Measurements from ENCODE around the gene MLF2. TPM values are rescaled to one million over a fixed set of nuclear protein-coding genes. Genes with fewer than 3 reads are reported as not detected.

The MLF2 gene, protein sequence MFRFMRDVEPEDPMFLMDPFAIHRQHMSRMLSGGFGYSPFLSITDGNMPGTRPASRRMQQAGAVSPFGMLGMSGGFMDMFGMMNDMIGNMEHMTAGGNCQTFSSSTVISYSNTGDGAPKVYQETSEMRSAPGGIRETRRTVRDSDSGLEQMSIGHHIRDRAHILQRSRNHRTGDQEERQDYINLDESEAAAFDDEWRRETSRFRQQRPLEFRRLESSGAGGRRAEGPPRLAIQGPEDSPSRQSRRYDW
- polyA plus RNA-seq: 152 TPM

DNA sequence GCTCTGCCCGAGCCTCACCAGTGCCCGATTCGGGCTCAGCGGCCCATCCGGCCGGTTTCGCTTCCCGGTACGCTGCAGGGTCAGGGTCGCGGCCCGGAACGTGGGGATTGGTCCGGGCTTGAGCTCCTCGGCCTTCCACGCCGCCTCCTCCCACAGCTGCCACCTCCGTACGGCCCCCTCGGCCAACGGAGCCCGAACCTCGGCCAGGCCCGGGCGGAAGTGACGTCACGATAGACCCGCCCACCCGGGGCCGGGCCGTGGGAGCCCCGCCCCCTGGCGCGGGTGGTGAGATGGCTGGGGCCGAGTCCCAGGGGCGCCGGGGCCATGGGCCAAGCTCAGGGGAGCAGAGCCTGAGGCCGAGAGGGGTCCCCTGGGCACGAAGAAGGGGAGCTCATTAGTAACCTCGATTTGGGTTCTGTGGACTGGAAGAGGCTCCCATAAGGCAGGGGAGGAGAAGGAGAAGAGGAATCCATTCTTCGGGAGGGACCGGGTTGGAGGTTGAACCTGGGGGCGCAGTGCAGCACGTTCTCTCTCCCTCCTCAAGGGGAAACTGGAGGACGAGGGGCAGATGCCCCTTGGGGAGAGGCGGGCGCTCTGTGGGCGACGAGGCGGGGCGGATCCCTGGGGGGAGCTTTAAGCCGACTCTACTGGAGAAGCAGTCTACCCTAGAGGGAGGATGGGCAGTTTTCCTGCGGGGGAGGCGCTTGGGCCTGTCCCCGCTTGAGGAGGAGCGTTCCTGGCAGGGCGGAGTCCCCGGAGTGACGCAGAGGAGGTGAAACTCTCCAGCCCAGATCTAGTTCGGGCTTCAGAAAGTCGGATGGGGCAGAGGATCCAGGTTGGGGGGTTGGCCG is at the start of gene MLF2:
TSS of gene MLF2 (minus strand) at position 221 of the 851 bp plus-strand sequence. CDS start 807 bp downstream, outside the sequence.
- no peaks in the 10 kb centered on the region for H3K9me3 Mint-ChIP-seq
- H3K27me3 Mint-ChIP-seq: peaks cover 1% of the 10 kb centered on the region
- peak within 1 kb of the TSS; percentile 93 to 99 (median 98) for H3K4me3 Mint-ChIP-seq
- H3K36me3 Mint-ChIP-seq: peaks cover 2% of the 10 kb centered on the region
- H3K4me1 Mint-ChIP-seq: peaks cover 7 to 18% (median 12%) of the 10 kb centered on the region in 3 donors
- peak within 1 kb of the TSS; percentile 99 for H3K27ac Mint-ChIP-seq

DNA sequence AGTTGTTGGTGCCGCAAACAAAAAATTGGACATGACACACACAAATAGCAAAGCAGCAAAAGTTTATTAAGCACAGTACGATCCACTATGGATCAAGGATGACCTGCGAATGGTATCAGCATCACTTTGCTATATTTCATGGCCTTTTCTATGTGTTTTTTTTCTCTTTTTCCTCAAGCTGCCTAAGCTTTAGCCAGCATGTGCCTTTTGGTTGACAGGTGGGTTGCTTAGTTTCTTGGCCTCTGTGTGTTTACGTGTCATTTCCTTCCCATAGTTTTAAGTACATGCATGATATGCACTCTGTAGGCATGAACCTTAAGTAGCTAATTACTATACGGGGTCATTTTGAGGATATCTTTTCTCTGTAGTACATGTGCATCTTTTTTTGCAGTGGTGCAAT is 46.2 kb upstream of the MLF2 start:
- Mint-ChIP-seq H3K27ac (no peak overlapping the region), H3K4me3 (no peak overlapping the region), H3K9me3 (peaks cover 0 to 1% (median 0%) of the 10 kb centered on the region in 3 donors), H3K36me3 (peaks cover 1% of the 10 kb centered on the region), H3K27me3 (peaks cover 17% of the 10 kb centered on the region), H3K4me1 (no peaks in the 10 kb centered on the region)

DNA sequence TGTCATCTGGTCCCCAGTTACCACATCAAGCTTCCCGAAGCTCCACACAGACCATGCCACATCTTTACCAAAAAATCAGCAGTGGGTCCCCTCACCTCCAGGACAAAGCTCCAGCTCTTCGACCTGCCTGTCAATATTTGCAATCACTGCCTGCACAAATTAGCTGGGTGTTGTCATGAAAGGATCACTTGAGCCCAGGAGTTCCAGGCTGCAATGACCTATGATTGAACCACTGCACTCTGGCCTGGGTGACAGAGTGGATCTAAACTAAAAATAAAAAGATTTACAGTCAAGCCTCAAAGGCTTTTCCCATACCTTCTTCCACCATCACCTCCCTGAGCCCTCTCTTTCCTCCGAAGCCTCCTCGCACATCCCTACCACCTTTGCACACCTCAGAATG is 43.6 kb upstream of the MLF2 start:
- Mint-ChIP-seq H3K27ac (peak overlapping the region in 1 of 3 donors; percentile 47), H3K4me1 (peaks cover 8 to 10% (median 9%) of the 10 kb centered on the region in 3 donors), H3K9me3 (no peaks in the 10 kb centered on the region), H3K36me3 (no peaks in the 10 kb centered on the region), H3K4me3 (no peak overlapping the region), H3K27me3 (peaks cover 29% of the 10 kb centered on the region)

DNA sequence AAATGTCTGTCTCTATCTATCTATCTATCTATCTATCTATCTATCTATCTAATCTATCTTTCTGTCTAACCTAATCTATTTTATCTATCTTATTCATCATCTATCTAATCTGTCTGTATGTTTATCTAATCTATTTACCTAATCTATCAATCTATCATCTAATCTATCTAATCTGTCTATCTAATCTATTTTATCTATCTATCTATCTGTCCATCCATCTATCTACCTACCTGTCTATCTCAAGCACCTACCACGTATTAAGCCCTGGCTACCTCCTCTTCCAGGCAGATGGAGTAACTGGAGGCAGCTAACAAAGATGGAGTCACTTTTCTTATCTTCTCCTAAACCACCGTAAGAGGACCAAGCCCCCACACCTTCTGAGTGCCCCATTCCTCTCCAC is 42.1 kb upstream of the MLF2 start:
- H3K36me3 Mint-ChIP-seq: no peaks in the 10 kb centered on the region
- no peaks in the 10 kb centered on the region for H3K9me3 Mint-ChIP-seq
- H3K27ac Mint-ChIP-seq: no peak overlapping the region
- no peak overlapping the region for H3K4me3 Mint-ChIP-seq
- peaks cover 8 to 10% (median 9%) of the 10 kb centered on the region in 3 donors for H3K4me1 Mint-ChIP-seq
- H3K27me3 Mint-ChIP-seq: peaks cover 28% of the 10 kb centered on the region

DNA sequence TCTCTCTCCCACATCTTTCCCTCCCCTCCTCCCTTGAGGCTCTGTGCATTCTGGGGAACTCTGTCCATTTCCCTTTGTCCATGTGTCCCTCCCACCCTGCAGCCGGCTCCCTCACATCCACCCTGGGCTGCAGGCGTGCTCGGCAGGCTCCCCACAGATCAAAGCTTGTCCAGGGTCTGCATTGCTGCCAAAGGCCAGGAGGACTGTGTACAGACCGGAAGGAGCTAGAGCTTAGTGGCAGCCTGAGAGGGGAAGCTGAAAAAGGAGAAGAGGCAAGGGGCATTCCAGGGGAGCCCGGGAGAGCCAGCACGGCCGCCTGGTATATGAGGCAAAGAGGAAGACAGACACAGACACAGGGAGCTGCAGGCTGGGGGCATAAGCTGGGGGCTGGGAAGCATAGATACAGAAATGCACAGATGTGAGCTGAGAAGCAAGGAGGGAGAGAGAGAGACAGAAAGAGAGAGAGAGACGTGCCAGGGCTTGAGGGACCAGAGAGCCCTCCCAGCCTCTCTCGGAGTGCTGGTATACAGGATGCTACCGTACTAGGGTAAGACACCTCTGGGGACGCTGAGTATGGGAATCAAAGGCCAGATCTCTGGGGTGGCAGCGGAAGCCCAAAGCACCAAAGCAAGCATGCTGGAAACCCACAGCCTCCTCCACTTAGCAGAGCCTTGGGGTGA is 39.7 kb upstream of the MLF2 start:
- Mint-ChIP-seq H3K27me3 (peaks cover 20% of the 10 kb centered on the region), H3K36me3 (no peaks in the 10 kb centered on the region), H3K4me1 (peaks cover 8 to 10% (median 9%) of the 10 kb centered on the region in 3 donors), H3K9me3 (no peaks in the 10 kb centered on the region), H3K4me3 (peak overlapping the region in 3 of 4 donors; percentile 1 to 91 (median 71)), H3K27ac (peak overlapping the region in 1 of 3 donors; percentile 21)

DNA sequence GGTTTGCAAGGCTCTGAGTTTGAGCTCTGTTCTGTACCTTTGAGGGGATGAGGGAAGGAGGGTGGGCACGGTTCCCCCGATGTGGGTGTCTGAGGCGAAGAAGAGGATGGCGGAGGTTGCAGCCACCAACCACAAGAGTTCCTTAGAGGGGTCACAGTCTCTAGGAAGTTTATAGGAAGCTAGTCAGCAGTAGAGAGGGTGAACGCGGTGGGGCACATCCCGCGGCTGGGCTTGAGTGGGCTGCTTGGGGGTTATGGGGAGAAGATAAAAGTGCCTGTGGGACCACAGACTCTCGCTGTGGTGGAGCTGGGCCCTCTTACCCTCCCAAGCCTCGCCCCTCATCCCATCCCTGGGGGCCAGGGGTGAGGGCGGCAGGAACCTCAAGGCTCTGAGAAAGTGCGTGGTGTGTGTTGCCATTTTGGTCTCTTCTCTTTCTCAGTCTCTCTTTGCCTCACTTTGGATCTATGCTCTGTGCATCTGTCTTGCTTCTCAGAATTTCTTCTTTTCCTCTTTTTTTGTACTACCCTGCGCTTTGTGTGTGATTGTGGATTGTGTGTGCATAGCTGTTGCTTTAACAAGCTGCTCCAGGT is 39.1 kb upstream of the MLF2 start:
- H3K9me3 Mint-ChIP-seq: no peaks in the 10 kb centered on the region
- H3K27ac Mint-ChIP-seq: peak overlapping the region in 1 of 3 donors; percentile 21
- H3K36me3 Mint-ChIP-seq: no peaks in the 10 kb centered on the region
- H3K4me1 Mint-ChIP-seq: peaks cover 8 to 10% (median 9%) of the 10 kb centered on the region in 3 donors
- peaks cover 20% of the 10 kb centered on the region for H3K27me3 Mint-ChIP-seq
- peak overlapping the region in 3 of 4 donors; percentile 36 to 91 (median 41) for H3K4me3 Mint-ChIP-seq

DNA sequence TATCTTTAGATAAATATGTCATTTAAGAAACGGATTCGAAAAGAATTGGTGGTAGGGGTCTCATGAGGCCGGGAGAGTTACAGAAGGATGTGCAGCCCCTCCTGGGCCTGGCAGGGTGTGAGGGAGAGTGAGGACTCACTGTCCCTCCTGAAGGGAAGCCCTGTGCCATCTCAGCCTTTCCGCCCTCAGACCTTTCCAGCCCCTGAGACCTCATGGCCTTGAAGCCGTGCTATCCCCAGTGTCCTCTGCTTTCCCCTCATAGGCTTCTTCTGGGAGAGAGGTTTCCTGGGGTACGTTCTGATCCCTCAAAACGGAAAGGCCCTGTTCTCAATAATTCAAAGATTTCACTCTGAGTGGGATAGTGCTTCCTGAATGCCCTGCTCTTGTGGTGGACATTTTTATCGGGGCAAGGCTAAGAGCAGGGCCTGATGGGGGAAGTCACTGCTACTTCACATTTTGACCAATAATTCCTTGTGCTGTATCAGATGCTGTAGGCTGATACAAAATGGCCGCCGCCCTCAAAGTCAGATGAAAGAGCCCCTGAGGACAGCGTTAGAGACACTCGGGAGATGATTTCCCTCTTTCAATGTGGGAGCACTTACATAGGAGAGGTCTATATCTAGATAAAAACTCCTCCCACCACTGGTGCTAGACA is 37.7 kb upstream of the MLF2 start:
- Mint-ChIP-seq H3K27me3 (peaks cover 14% of the 10 kb centered on the region), H3K4me3 (peak overlapping the region in 1 of 4 donors; percentile 21), H3K36me3 (no peaks in the 10 kb centered on the region), H3K9me3 (no peaks in the 10 kb centered on the region), H3K4me1 (peaks cover 8 to 10% (median 9%) of the 10 kb centered on the region in 3 donors), H3K27ac (peak overlapping the region in 1 of 3 donors; percentile 63)

DNA sequence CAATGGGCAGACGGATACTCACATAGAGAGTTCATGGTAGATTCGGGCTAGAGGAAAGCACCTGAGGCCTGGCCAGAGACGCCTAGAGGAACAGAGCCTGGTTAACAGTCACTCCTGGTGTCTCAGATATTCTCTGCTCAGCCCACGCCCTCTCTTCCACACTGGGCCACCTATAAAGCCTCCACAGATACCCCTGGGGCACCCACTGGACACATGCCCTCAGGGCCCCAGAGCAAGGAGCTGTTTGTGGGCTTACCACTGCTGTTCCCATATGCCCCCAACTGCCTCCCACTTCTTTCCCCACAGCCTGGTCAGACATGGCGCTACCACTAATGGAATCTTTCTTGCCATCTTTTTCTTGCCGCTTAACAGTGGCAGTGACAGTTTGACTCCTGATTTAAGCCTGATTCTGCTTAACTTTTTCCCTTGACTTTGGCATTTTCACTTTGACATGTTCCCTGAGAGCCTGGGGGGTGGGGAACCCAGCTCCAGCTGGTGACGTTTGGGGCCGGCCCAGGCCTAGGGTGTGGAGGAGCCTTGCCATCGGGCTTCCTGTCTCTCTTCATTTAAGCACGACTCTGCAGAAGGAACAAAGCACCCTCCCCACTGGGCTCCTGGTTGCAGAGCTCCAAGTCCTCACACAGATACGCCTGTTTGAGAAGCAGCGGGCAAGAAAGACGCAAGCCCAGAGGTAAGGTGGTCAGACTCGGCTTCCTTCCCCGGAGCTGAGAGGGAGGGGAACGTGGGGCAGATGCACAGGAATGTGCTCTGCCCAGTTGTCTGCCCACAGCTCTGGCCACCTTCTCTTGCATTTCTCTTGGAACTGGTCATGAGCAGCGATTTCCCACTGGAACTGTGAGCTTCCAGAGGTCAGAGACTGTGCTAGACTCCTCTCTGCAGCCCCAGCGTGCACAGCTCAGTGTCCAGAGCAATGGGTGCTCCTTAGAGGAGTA is 36.3 kb upstream of the MLF2 start, which contains the start of gene CD4:
TSS of gene CD4 (plus strand) at position 557 of the 953 bp plus-strand sequence. CDS start 10,611 bp downstream, outside the sequence.
- peaks cover 14% of the 10 kb centered on the region for H3K27me3 Mint-ChIP-seq
- no peaks in the 10 kb centered on the region for H3K36me3 Mint-ChIP-seq
- H3K4me1 Mint-ChIP-seq: peaks cover 8 to 10% (median 9%) of the 10 kb centered on the region in 3 donors
- peak within 1 kb of the TSS in 1 of 3 donors; percentile 63 for H3K27ac Mint-ChIP-seq
- H3K9me3 Mint-ChIP-seq: no peaks in the 10 kb centered on the region
- peak within 1 kb of the TSS in 2 of 4 donors; percentile 16 to 35 for H3K4me3 Mint-ChIP-seq

DNA sequence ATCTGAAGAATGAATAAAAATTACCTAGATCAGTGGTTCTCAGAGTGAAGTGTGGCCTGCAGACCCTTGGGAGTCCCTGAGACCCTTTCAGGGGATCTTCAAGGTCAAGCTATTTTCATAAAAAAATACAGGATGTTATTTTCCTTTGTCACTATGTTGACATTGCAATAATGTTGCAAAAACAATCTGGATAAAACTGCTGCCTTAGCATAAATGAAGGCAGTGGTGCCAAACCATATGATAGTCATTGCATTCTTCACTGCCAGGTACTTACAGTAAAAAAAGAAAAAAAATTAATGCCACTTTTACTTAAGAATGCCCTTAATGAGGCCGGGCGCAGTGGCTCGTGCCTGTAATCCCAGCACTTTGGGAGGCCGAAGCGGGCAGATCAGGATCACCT is 34.4 kb upstream of the MLF2 start:
- no peaks in the 10 kb centered on the region for H3K36me3 Mint-ChIP-seq
- peaks cover under 1 to 2% (median 1%) of the 10 kb centered on the region in 3 donors for H3K4me1 Mint-ChIP-seq
- H3K27me3 Mint-ChIP-seq: peaks cover 7% of the 10 kb centered on the region
- no peak overlapping the region for H3K4me3 Mint-ChIP-seq
- no peak overlapping the region for H3K27ac Mint-ChIP-seq
- no peaks in the 10 kb centered on the region for H3K9me3 Mint-ChIP-seq

DNA sequence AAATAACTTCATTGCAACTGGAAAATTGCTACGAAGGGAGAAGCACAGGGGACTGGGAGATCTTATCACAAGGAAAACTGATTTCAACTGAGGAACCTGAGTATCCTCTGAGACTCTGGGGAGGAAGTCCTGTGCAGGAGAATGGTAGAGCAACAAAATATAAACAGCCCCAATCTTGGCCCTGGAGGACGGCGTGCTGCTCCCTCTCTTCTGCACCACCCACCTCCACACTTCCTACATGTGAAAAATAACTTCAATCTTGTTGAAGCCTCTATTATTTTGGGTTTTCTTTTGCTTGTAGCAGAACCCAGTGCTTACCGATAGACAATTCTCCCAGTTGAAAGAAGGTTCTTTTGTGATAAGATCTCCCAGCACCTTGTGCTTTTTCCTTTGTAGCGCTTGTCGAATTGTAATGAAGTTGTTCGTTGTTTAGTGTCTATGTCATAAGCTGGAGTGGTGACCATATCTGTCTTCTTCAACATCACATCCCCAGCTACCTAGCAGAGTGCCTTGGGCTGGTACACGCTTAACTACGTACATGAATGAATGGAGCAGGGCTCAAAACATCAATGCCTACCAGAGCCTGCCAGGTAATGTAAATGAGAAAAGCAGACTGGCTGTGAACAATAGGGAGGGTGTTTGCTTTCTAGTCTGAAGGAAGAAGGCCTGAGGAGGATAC is 33.6 kb upstream of the MLF2 start:
- no peak overlapping the region for H3K27ac Mint-ChIP-seq
- H3K27me3 Mint-ChIP-seq: peaks cover 2% of the 10 kb centered on the region
- no peak overlapping the region for H3K4me3 Mint-ChIP-seq
- no peaks in the 10 kb centered on the region for H3K4me1 Mint-ChIP-seq
- H3K36me3 Mint-ChIP-seq: no peaks in the 10 kb centered on the region
- H3K9me3 Mint-ChIP-seq: no peaks in the 10 kb centered on the region

DNA sequence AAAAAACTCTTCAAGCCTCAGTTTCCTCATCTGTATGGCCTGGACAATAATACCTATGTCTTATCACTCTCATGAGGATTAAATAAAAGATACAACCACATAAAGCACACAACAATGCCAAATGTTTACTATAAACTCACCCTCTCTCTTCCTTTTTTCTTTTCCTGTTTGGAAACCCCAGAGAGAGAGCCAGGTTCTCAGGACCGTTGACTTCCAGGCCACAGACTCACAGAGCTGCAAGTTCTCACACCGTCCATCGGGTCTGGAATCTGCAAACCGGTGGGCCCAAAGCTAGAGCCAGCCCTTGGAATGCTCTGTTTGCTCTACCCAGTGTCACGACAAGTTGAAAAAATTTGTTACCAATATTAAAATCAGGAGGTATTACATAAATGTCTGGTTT is 31.8 kb upstream of the MLF2 start:
- H3K9me3 Mint-ChIP-seq: no peaks in the 10 kb centered on the region
- H3K4me1 Mint-ChIP-seq: no peaks in the 10 kb centered on the region
- H3K27me3 Mint-ChIP-seq: peaks cover 2% of the 10 kb centered on the region
- peak overlapping the region in 1 of 3 donors; percentile 67 for H3K27ac Mint-ChIP-seq
- no peak overlapping the region for H3K4me3 Mint-ChIP-seq
- no peaks in the 10 kb centered on the region for H3K36me3 Mint-ChIP-seq

DNA sequence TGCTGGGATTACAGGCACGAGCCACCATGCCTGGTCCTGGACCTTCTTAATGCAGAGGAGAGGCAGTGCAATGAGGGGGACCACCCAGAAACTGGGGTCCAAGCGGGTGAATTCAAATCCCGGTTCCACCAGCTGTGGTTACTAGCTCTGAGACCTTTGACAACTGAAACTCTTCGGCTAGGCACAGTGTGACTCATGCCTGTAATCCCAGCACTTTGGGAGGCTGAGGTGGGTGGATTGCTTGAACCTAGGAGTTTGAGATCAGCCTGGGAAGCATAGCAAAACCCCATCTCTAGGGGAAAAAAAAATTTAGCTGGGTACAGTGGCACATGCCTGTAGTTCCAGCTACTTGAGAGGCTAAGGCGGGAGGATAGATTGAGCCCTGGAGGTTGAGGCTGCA is 31.4 kb upstream of the MLF2 start:
- no peaks in the 10 kb centered on the region for H3K9me3 Mint-ChIP-seq
- H3K4me1 Mint-ChIP-seq: no peaks in the 10 kb centered on the region
- peaks cover 2% of the 10 kb centered on the region for H3K27me3 Mint-ChIP-seq
- H3K36me3 Mint-ChIP-seq: no peaks in the 10 kb centered on the region
- no peak overlapping the region for H3K27ac Mint-ChIP-seq
- no peak overlapping the region for H3K4me3 Mint-ChIP-seq

DNA sequence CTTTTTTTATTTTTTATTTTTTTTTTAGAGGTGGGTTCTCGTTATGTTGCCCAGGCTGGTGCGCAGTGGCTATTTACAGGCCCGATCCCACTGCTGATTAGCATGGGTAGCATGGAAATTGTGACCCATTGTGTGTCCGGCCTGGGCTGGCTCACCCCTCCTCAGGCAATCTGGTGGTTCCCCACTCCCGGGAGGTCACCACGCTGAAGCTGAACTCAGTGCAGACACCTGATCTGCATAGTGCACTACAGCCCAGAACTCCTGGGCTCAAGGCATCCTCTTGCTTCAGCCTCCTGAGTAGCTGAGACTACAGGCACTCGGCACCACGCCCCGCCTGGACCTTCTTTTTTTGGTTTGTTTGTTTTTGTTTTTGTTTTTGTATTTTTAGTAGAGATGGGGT is 30.9 kb upstream of the MLF2 start:
- Mint-ChIP-seq H3K27me3 (peaks cover 2% of the 10 kb centered on the region), H3K36me3 (no peaks in the 10 kb centered on the region), H3K27ac (no peak overlapping the region), H3K4me1 (peaks cover 0 to 1% (median under 1%) of the 10 kb centered on the region in 3 donors), H3K4me3 (no peak overlapping the region), H3K9me3 (no peaks in the 10 kb centered on the region)
